ENCODE data around the gene RPTOR.

The RPTOR gene

GRCh38 chr17:80904036-80904753 is 359.6 kb downstream of the RPTOR start:
- DNase-seq, result no peak

- DNase-seq, result no peak
Measured at GRCh38 chr17:80905586-80906230, 361.1 kb downstream of the RPTOR start.

GRCh38 chr17:80906364-80907259 is 362.0 kb downstream of the RPTOR start:
- no peak for DNase-seq

GRCh38 chr17:80907281-80907680 is 362.6 kb downstream of the RPTOR start:
- no peak for DNase-seq

- DNase-seq, result no peak
Measured at GRCh38 chr17:80908211-80908610, 363.6 kb downstream of the RPTOR start.

- DNase-seq, result no peak
Measured at GRCh38 chr17:80908776-80909175, 364.1 kb downstream of the RPTOR start.

- DNase-seq, result no peak
Measured at GRCh38 chr17:80909635-80910034, 365.0 kb downstream of the RPTOR start.

- DNase-seq, result no peak
Measured at GRCh38 chr17:80910043-80910442, 365.4 kb downstream of the RPTOR start.

GRCh38 chr17:80912476-80912875 is 367.8 kb downstream of the RPTOR start:
- DNase-seq, result no peak

- no peak for DNase-seq
Measured at GRCh38 chr17:80913928-80914821, 369.5 kb downstream of the RPTOR start.

- no peak for DNase-seq
Measured at GRCh38 chr17:80916246-80916645, 371.6 kb downstream of the RPTOR start.

- no peak for DNase-seq
Measured at GRCh38 chr17:80917716-80918560, 373.3 kb downstream of the RPTOR start.

GRCh38 chr17:80918731-80919130 is 374.1 kb downstream of the RPTOR start:
- DNase-seq, result no peak

- no peak for DNase-seq
Measured at GRCh38 chr17:80919331-80920311, 375.0 kb downstream of the RPTOR start.

GRCh38 chr17:80920441-80920840 is 375.8 kb downstream of the RPTOR start:
- no peak for DNase-seq

GRCh38 chr17:80921159-80921558 is 376.5 kb downstream of the RPTOR start:
- no peak for DNase-seq

- DNase-seq, result no peak
Measured at GRCh38 chr17:80921741-80922579, 377.3 kb downstream of the RPTOR start.

- DNase-seq, result no peak
Measured at GRCh38 chr17:80922580-80923160, 378.0 kb downstream of the RPTOR start.
